GM23338 (cell line): ENCODE data around the gene ADGRG7. TPM values are rescaled to one million over a fixed set of nuclear protein-coding genes. Genes with fewer than 3 reads are reported as not detected.
"Not testable (repeated sequence)": the region's sequence is repeated elsewhere in the genome, so short reads cannot be mapped to it uniquely, and the experiment has no call there.

Experiments
- ATAC-seq: fragments of 200-7000 bp; cut with Tn5 transposase; 3 replicates; pipeline ENCODE4 v1.9.1; 2020
- DNase-seq: peaks from one replicate; pipeline ENCODE4 v3.0.0-alpha.2; 2015; ENCODE audit warnings: low spot score
- H2AFZ ChIP-seq: fragments of 200-600 bp; sonication (generic); 2 replicates; pipeline ENCODE4 v1.8.0; 2016; ENCODE audit warnings: antibody characterized with exemption, mild to moderate bottlenecking, moderate library complexity
- H3F3A ChIP-seq: fragments of 200-600 bp; sonication (generic); replicated peaks from 2 replicates; pipeline ENCODE4 v1.8.0; 2017; ENCODE audit warnings: antibody characterized with exemption, mixed run types, low read depth
- H3K27ac ChIP-seq: fragments of 200-600 bp; sonication (generic); 2 replicates; pipeline ENCODE4 v1.6.1; 2016; ENCODE audit warnings: low read depth
- H3K27me3 ChIP-seq: fragments of 200-600 bp; sonication (generic); 2 replicates; pipeline ENCODE4 v1.8.0; 2016; ENCODE audit warnings: mild to moderate bottlenecking, mixed run types, moderate library complexity; ENCODE audit not compliant: insufficient read depth
- H3K36me3 ChIP-seq: fragments of 200-600 bp; sonication (generic); 2 replicates; pipeline ENCODE4 v1.8.0; 2016; ENCODE audit warnings: mild to moderate bottlenecking; ENCODE audit not compliant: insufficient read depth
- H3K4me1 ChIP-seq: fragments of 200-600 bp; sonication (generic); 2 replicates; pipeline ENCODE4 v1.8.0; 2016; ENCODE audit warnings: mild to moderate bottlenecking, moderate library complexity; ENCODE audit not compliant: insufficient read depth
- H3K4me2 ChIP-seq: fragments of 200-600 bp; sonication (generic); 2 replicates; pipeline ENCODE4 v1.7.1; 2017; ENCODE audit warnings: mixed run types
- H3K4me3 ChIP-seq: fragments of 200-600 bp; sonication (generic); 2 replicates; pipeline ENCODE4 v1.6.1; 2016; ENCODE audit warnings: mixed run types
- H3K79me2 ChIP-seq: fragments of 200-600 bp; sonication (generic); replicated peaks from 2 replicates; pipeline ENCODE4 v1.8.0; 2017; ENCODE audit warnings: mild to moderate bottlenecking; ENCODE audit not compliant: insufficient read depth
- H3K9me2 ChIP-seq: fragments of 200-600 bp; sonication (generic); 2 replicates; pipeline ENCODE4 v1.8.0; 2017; ENCODE audit not compliant: insufficient read depth
- H4K20me1 ChIP-seq: fragments of 200-600 bp; sonication (generic); replicated peaks from 2 replicates; pipeline ENCODE4 v1.8.0; 2017; ENCODE audit warnings: mild to moderate bottlenecking; ENCODE audit not compliant: insufficient read depth
- H3K27ac Mint-ChIP-seq: 2 replicates; pipeline ENCODE4 v1.8.0; 2020; ENCODE audit warnings: inconsistent platforms, mild to moderate bottlenecking, moderate library complexity, mixed read lengths
- H3K27me3 Mint-ChIP-seq: 3 replicates; pipeline ENCODE4 v1.8.0; 2022; ENCODE audit warnings: low read depth, mild to moderate bottlenecking, moderate library complexity, mixed read lengths, inconsistent platforms; ENCODE audit not compliant: insufficient read depth, poor library complexity
- H3K36me3 Mint-ChIP-seq: 3 replicates; pipeline ENCODE4 v1.8.0; 2021; ENCODE audit warnings: low read depth, mild to moderate bottlenecking, inconsistent platforms, moderate library complexity, mixed read lengths
- H3K4me1 Mint-ChIP-seq: 3 replicates; pipeline ENCODE4 v1.8.0; 2020; ENCODE audit warnings: mild to moderate bottlenecking, inconsistent platforms, mixed read lengths
- H3K4me3 Mint-ChIP-seq: 3 replicates; pipeline ENCODE4 v1.8.0; 2021; ENCODE audit warnings: moderate library complexity, mild to moderate bottlenecking, inconsistent platforms, mixed read lengths
- H3K9me3 Mint-ChIP-seq: 3 replicates; pipeline ENCODE4 v1.8.0; 2020; ENCODE audit warnings: moderate library complexity, mild to moderate bottlenecking, inconsistent platforms, mixed read lengths
- EZH2 ChIP-seq: fragments of 200-600 bp; sonication (generic); IDR thresholded peaks from one replicate; pipeline ENCODE4 v1.8.0; 2017; ENCODE audit warnings: antibody characterized with exemption, mild to moderate bottlenecking, low read depth; ENCODE audit not compliant: unreplicated experiment
- EZH2phosphoT487 ChIP-seq: fragments of 200-600 bp; sonication (generic); IDR thresholded peaks from one replicate; pipeline ENCODE4 v1.8.1; 2018; ENCODE audit warnings: antibody characterized with exemption; ENCODE audit not compliant: unreplicated experiment
- NANOG ChIP-seq: IDR thresholded peaks from 2 replicates; pipeline ENCODE4 v1.6.1; 2016; ENCODE audit warnings: antibody characterized with exemption, borderline replicate concordance
- polyA plus RNA-seq: library from polyadenylated mRNA; unstranded; fragments of >200 nt; fragmentation: Nextera tagmentation; extraction: Ambion mirVana; gene quantifications from 2 replicates; pipeline ENCODE4 v1.2.1, GENCODE V29; 2016
- total RNA-seq: library from RNA; depleted of rRNA; stranded (reverse); fragments of >200 nt; shearing (Covaris generic); gene quantifications from 2 replicates; pipeline ENCODE4 v1.2.3, GENCODE V29; 2014
- TF ChIP-seq, protein P1 (sequence below): IDR thresholded peaks from 2 replicates; pipeline ENCODE4 v1.6.1; 2016; ENCODE audit warnings: antibody characterized with exemption
- TF ChIP-seq, protein P2 (sequence below), 2 experiments: fragments of 200-600 bp in 1 of 2; sonication (generic) in 1 of 2; conservative IDR thresholded peaks; 2 replicates each; pipeline versions ENCODE4 v1.5.1 to v1.6.1; 2016 to 2017; ENCODE audit warnings: antibody characterized with exemption in 2 of 2, low read depth in 2 of 2, mild to moderate bottlenecking in 2 of 2, moderate library complexity in 1 of 2
- TF ChIP-seq, protein P3 (sequence below): fragments of 250-450 bp; sonication (Bioruptor Pico); IDR thresholded peaks from 2 replicates; pipeline ENCODE4 v1.5.0; 2020; ENCODE audit warnings: mild to moderate bottlenecking, moderate library complexity

The ADGRG7 gene
- total and polyA plus RNA-seq, 2 experiments from 2014 or later: not detected

DNA sequence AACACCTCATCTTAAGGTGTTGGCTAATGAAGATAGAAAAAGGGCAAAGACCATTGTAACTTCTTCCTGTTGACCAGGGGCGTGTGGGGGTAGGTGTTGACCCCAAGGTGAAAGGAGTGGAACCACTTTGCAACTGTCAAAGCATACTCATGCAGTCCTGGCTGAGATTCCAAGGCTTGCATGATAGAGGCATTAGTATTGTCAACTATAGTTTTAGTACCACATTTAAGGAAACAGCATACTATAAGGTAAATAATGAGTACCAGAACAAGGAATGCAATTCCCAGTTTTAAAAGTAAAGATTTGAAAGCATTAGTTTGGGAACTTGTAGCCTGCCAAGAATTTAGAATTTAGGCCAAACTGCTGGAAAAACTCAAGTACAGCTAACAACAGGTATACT is 27.8 kb upstream of the ADGRG7 start:
- Histone ChIP-seq H3F3A (no peaks in the 10 kb centered on the region), H2AFZ (no peak overlapping the region), H3K27me3 (no peaks in the 10 kb centered on the region), H3K4me2 (no peak overlapping the region), H3K4me1 (0 out of 2 replicates have a peak, but pooled peaks cover 7% of the 10 kb centered on the region), H3K9me2 (peaks cover 4% of the 10 kb centered on the region; the same call in 1 of the 2 replicates), H3K27ac (no peak overlapping the region), H3K4me3 (no peak overlapping the region), H4K20me1 (no peaks in the 10 kb centered on the region), H3K79me2 (no peaks in the 10 kb centered on the region), H3K36me3 (peaks cover 8% of the 10 kb centered on the region; the same call in 1 of the 2 replicates)
- H3K9me3 Mint-ChIP-seq: peaks cover 21% of the 10 kb centered on the region
- peaks cover 2% of the 10 kb centered on the region for H3K27me3 Mint-ChIP-seq
- H3K4me1 Mint-ChIP-seq: peaks cover 12% of the 10 kb centered on the region
- TF ChIP-seq, protein P1, sequence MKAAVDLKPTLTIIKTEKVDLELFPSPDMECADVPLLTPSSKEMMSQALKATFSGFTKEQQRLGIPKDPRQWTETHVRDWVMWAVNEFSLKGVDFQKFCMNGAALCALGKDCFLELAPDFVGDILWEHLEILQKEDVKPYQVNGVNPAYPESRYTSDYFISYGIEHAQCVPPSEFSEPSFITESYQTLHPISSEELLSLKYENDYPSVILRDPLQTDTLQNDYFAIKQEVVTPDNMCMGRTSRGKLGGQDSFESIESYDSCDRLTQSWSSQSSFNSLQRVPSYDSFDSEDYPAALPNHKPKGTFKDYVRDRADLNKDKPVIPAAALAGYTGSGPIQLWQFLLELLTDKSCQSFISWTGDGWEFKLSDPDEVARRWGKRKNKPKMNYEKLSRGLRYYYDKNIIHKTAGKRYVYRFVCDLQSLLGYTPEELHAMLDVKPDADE: no peak
- TF ChIP-seq NANOG (no peak), EZH2phosphoT487 (no peak)
- TF ChIP-seq, protein P2, sequence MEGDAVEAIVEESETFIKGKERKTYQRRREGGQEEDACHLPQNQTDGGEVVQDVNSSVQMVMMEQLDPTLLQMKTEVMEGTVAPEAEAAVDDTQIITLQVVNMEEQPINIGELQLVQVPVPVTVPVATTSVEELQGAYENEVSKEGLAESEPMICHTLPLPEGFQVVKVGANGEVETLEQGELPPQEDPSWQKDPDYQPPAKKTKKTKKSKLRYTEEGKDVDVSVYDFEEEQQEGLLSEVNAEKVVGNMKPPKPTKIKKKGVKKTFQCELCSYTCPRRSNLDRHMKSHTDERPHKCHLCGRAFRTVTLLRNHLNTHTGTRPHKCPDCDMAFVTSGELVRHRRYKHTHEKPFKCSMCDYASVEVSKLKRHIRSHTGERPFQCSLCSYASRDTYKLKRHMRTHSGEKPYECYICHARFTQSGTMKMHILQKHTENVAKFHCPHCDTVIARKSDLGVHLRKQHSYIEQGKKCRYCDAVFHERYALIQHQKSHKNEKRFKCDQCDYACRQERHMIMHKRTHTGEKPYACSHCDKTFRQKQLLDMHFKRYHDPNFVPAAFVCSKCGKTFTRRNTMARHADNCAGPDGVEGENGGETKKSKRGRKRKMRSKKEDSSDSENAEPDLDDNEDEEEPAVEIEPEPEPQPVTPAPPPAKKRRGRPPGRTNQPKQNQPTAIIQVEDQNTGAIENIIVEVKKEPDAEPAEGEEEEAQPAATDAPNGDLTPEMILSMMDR (conservative IDR thresholded peaks at IDR 0.05; ENCODE audit: low read depth in 2 of 2): no peak
- ATAC-seq (no peak), DNase-seq (no peak)
- H3K36me3 Mint-ChIP-seq: peaks cover 18% of the 10 kb centered on the region; the same call in 2 of the 3 replicates
- no peak overlapping the region for H3K4me3 Mint-ChIP-seq
- no peak overlapping the region for H3K27ac Mint-ChIP-seq

DNA sequence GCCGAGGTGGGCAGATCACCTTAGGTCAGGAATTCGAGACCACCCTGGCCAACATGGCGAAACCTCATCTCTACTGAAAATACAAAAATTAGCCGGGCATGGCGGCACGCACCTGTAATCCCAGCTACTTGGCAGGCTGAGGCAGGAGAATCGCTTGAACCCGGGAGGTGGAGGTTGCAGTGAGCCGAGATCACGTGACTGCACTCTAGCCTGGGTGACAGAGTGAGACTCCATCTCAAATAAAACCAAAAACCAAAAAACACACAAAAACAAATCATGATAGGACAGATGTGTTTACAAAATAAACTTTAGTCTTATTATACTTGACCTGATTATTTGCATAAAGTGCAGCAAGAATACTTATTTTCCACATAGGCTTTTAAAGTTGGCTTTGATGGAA is 27.2 kb upstream of the ADGRG7 start:
- not testable (repeated sequence) for H3K36me3 ChIP-seq, H3K4me3 ChIP-seq, H3K4me2 ChIP-seq, H2AFZ ChIP-seq, H3F3A ChIP-seq, H3K27ac Mint-ChIP-seq, H3K4me3 Mint-ChIP-seq, DNase-seq, H3K27me3 ChIP-seq, H3K4me1 Mint-ChIP-seq, H3K27ac ChIP-seq, ATAC-seq, H4K20me1 ChIP-seq, H3K79me2 ChIP-seq, H3K27me3 Mint-ChIP-seq, H3K4me1 ChIP-seq, H3K9me2 ChIP-seq
- peaks cover 22% of the 10 kb centered on the region; the same call in 2 of the 3 replicates for H3K36me3 Mint-ChIP-seq
- H3K9me3 Mint-ChIP-seq: peaks cover 26% of the 10 kb centered on the region

DNA sequence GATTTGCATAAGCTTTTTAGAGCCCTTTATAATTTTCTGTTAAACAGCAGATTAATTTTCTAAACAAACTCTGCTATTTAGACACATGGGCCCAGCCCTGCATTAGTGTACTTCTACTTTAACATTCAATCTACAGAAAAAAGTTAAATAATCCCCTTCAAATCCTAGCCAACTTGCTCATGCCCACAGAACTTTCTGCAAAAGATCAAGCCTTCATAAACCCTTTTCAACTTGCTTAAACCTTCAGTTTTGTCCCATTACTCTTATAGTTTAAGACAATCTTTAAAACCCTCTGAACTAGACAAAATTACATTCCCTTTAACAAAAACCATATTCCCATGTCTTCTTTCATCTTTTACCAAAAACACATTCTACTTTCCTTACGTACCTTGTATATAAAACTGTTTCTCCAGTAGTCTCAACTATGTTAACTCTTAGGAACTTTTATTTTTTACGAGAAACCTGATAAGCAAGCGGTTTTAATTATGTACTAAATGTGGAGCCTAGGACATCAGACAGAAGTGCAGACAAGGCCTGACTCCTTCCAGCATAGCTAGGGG is 25.2 kb upstream of the ADGRG7 start:
- Histone ChIP-seq H3K4me2 (no peak overlapping the region), H3K27me3 (no peaks in the 10 kb centered on the region), H2AFZ (no peak overlapping the region), H3K79me2 (no peaks in the 10 kb centered on the region), H3K4me1 (no peaks in the 10 kb centered on the region), H3K27ac (no peak overlapping the region), H3K9me2 (no peaks in the 10 kb centered on the region), H4K20me1 (no peaks in the 10 kb centered on the region), H3K4me3 (no peak overlapping the region), H3F3A (no peaks in the 10 kb centered on the region), H3K36me3 (peaks cover 8% of the 10 kb centered on the region; the same call in 1 of the 2 replicates)
- H3K4me3 Mint-ChIP-seq: no peak overlapping the region
- no peaks in the 10 kb centered on the region for H3K4me1 Mint-ChIP-seq
- H3K27ac Mint-ChIP-seq: no peak overlapping the region
- H3K27me3 Mint-ChIP-seq: peaks cover 2% of the 10 kb centered on the region
- H3K36me3 Mint-ChIP-seq: peaks cover 22% of the 10 kb centered on the region; the same call in 2 of the 3 replicates
- peaks cover 27% of the 10 kb centered on the region for H3K9me3 Mint-ChIP-seq
- no peak for ATAC-seq
- DNase-seq: no peak
- TF ChIP-seq, protein P3, sequence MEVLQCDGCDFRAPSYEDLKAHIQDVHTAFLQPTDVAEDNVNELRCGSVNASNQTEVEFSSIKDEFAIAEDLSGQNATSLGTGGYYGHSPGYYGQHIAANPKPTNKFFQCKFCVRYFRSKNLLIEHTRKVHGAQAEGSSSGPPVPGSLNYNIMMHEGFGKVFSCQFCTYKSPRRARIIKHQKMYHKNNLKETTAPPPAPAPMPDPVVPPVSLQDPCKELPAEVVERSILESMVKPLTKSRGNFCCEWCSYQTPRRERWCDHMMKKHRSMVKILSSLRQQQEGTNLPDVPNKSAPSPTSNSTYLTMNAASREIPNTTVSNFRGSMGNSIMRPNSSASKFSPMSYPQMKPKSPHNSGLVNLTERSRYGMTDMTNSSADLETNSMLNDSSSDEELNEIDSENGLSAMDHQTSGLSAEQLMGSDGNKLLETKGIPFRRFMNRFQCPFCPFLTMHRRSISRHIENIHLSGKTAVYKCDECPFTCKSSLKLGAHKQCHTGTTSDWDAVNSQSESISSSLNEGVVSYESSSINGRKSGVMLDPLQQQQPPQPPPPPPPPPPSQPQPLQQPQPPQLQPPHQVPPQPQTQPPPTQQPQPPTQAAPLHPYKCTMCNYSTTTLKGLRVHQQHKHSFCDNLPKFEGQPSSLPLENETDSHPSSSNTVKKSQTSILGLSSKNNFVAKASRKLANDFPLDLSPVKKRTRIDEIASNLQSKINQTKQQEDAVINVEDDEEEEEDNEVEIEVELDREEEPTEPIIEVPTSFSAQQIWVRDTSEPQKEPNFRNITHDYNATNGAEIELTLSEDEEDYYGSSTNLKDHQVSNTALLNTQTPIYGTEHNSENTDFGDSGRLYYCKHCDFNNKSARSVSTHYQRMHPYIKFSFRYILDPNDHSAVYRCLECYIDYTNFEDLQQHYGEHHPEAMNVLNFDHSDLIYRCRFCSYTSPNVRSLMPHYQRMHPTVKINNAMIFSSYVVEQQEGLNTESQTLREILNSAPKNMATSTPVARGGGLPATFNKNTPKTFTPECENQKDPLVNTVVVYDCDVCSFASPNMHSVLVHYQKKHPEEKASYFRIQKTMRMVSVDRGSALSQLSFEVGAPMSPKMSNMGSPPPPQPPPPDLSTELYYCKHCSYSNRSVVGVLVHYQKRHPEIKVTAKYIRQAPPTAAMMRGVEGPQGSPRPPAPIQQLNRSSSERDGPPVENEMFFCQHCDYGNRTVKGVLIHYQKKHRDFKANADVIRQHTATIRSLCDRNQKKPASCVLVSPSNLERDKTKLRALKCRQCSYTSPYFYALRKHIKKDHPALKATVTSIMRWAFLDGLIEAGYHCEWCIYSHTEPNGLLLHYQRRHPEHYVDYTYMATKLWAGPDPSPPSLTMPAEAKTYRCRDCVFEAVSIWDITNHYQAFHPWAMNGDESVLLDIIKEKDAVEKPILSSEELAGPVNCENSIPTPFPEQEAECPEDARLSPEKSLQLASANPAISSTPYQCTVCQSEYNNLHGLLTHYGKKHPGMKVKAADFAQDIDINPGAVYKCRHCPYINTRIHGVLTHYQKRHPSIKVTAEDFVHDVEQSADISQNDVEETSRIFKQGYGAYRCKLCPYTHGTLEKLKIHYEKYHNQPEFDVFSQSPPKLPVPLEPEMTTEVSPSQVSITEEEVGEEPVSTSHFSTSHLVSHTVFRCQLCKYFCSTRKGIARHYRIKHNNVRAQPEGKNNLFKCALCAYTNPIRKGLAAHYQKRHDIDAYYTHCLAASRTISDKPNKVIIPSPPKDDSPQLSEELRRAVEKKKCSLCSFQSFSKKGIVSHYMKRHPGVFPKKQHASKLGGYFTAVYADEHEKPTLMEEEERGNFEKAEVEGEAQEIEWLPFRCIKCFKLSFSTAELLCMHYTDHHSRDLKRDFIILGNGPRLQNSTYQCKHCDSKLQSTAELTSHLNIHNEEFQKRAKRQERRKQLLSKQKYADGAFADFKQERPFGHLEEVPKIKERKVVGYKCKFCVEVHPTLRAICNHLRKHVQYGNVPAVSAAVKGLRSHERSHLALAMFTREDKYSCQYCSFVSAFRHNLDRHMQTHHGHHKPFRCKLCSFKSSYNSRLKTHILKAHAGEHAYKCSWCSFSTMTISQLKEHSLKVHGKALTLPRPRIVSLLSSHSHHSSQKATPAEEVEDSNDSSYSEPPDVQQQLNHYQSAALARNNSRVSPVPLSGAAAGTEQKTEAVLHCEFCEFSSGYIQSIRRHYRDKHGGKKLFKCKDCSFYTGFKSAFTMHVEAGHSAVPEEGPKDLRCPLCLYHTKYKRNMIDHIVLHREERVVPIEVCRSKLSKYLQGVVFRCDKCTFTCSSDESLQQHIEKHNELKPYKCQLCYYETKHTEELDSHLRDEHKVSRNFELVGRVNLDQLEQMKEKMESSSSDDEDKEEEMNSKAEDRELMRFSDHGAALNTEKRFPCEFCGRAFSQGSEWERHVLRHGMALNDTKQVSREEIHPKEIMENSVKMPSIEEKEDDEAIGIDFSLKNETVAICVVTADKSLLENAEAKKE (CRISPR knock-in tag): no peak
- no peak for TF ChIP-seq EZH2
